CD4-positive, alpha-beta memory T cell (primary cell): ENCODE data around the gene PER3. TPM values are rescaled to one million over a fixed set of nuclear protein-coding genes. Genes with fewer than 3 reads are reported as not detected.

Source experiments
- CTCF ChIA-PET: fragments of 350-600 bp; sonication (Branson Sonifier 250); formaldehyde crosslinking; loops from one replicate; lab custom pipeline; 2021; ENCODE audit warnings: inconsistent platforms; ENCODE audit not compliant: partially characterized antibody; lab: Charles Lee
- POLR2A ChIA-PET: fragments of 350-600 bp; sonication (Branson Sonifier 250); formaldehyde crosslinking; loops from one replicate; lab custom pipeline; 2021; ENCODE audit not compliant: partially characterized antibody; lab: Charles Lee
- DNase-seq, 5 donors: peaks; one replicate each; pipeline versions ENCODE4 v3.0.0 to v3.0.0-alpha.2; 2020 to 2022; ENCODE audit warnings: mixed read lengths in 1 of 5
- H3K27ac ChIP-seq: one replicate; pipeline ENCODE4 v1.7.0; 2013; ENCODE audit warnings: low read depth, low read length
- H3K27me3 ChIP-seq: 2 replicates; pipeline ENCODE4 v1.7.0; 2013; ENCODE audit warnings: mild to moderate bottlenecking, low read length, moderate library complexity; ENCODE audit not compliant: insufficient read depth
- H3K36me3 ChIP-seq: 2 replicates; pipeline ENCODE4 v1.7.0; 2013; ENCODE audit warnings: mild to moderate bottlenecking, low read length, moderate library complexity; ENCODE audit not compliant: insufficient read depth
- H3K4me1 ChIP-seq: 2 replicates; pipeline ENCODE4 v1.7.0; 2013; ENCODE audit warnings: mild to moderate bottlenecking, low read length, moderate library complexity; ENCODE audit not compliant: insufficient read depth
- H3K4me3 ChIP-seq, 2 donors: one replicate each; pipeline ENCODE4 v1.7.0; 2013; ENCODE audit warnings: low read length in 2 of 2, mild to moderate bottlenecking in 1 of 2
- H3K9me3 ChIP-seq, 2 donors: one replicate each; pipeline ENCODE4 v1.7.0; 2013; ENCODE audit warnings: low read length in 2 of 2, control low read depth in 1 of 2; ENCODE audit not compliant: control insufficient read depth in 1 of 2
- H3K27ac Mint-ChIP-seq, 7 donors: one replicate each; pipeline ENCODE4 v1.8.0; 2020 to 2021; ENCODE audit warnings: mixed read lengths in 7 of 7, mild to moderate bottlenecking in 6 of 7, inconsistent platforms in 3 of 7, moderate library complexity in 3 of 7
- H3K27me3 Mint-ChIP-seq, 2 donors: one replicate each; pipeline ENCODE4 v1.8.0; 2020 to 2021; ENCODE audit warnings: mixed read lengths in 2 of 2
- H3K36me3 Mint-ChIP-seq, 2 donors: one replicate each; pipeline ENCODE4 v1.8.0; 2020 to 2021; ENCODE audit warnings: mixed read lengths in 2 of 2, inconsistent platforms in 1 of 2, mild to moderate bottlenecking in 1 of 2
- H3K4me1 Mint-ChIP-seq, 4 donors: one replicate each; pipeline ENCODE4 v1.8.0; 2020 to 2021; ENCODE audit warnings: mixed read lengths in 4 of 4, mild to moderate bottlenecking in 1 of 4
- H3K4me3 Mint-ChIP-seq, 8 donors: one replicate each; pipeline ENCODE4 v1.8.0; 2020 to 2021; ENCODE audit warnings: mixed read lengths in 8 of 8, mild to moderate bottlenecking in 7 of 8, moderate library complexity in 6 of 8, inconsistent platforms in 3 of 8
- H3K9me3 Mint-ChIP-seq, 8 donors: one replicate each; pipeline ENCODE4 v1.8.0; 2020 to 2021; ENCODE audit warnings: mixed read lengths in 8 of 8, mild to moderate bottlenecking in 5 of 8, inconsistent platforms in 3 of 8, moderate library complexity in 1 of 8
- intact Hi-C: fragments of 100-400 bp; cut with micrococcal nuclease; formaldehyde crosslinking; loops from one replicate; pipeline ENCODE4 v1.15.1; 2023
- polyA plus RNA-seq, 2 donors: library from polyadenylated mRNA; unstranded; fragments of 300-500 nt; fragmentation: Illumina TruSeq; gene quantifications; one replicate each; pipeline ENCODE4 v1.2.3, GENCODE V29; 2021
- total RNA-seq, 2 experiments: library from RNA; stranded (reverse); gene quantifications; one replicate each; pipeline ENCODE4 v1.2.3, GENCODE V29; 2021

The PER3 gene
- total and polyA plus RNA-seq, 4 experiments from 2014 or later: 3.5 to 7.9 (median 6.1) TPM

DNA sequence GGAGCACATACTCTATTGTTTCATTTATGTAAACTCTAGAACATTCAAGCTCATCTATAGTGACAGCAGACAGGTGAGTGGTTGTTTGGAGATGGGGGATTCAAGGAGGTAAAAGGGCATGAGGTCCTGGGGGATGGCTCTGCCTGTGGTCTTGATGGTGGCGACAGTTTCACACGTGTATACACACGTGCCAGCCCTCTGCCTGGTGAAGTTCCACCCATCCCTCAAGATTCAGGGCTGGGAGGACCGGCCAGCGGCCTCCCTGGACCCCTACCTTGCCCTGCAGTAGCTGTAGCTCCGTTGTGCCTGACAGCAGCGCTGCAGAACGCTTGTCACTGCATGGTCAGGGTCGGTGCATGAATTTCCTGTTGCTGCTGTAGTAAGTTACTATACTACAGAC, 107.7 kb downstream of the PER3 start:
- no peak overlapping the region for H3K27ac Mint-ChIP-seq
- POLR2A ChIA-PET: no interaction called here
- Histone ChIP-seq H3K27ac (no peak overlapping the region), H3K36me3 (no peaks in the 10 kb centered on the region), H3K4me3 (no peak overlapping the region), H3K27me3 (no peaks in the 10 kb centered on the region), H3K4me1 (no peaks in the 10 kb centered on the region), H3K9me3 (no peaks in the 10 kb centered on the region)
- H3K9me3 Mint-ChIP-seq: peaks cover 0 to 2% (median 0%) of the 10 kb centered on the region in 8 donors
- intact Hi-C loops: no loop called here
- peaks cover 12 to 14% of the 10 kb centered on the region in 2 donors for H3K27me3 Mint-ChIP-seq
- no peaks in the 10 kb centered on the region for H3K4me1 Mint-ChIP-seq
- H3K4me3 Mint-ChIP-seq: no peak overlapping the region
- no peak for DNase-seq
- no peaks in the 10 kb centered on the region for H3K36me3 Mint-ChIP-seq
- CTCF ChIA-PET: interaction anchor here (1.5 kb wide), 1 partner anchor 9 kb away, joined by 3 read pairs; no protein-coding TSS in a partner anchor

- H3K27ac ChIP-seq: no peak overlapping the region
- Mint-ChIP-seq H3K27ac (no peak overlapping the region), H3K27me3 (peaks cover 2 to 8% of the 10 kb centered on the region in 2 donors), H3K9me3 (peaks cover 0 to 2% (median 0%) of the 10 kb centered on the region in 8 donors), H3K4me3 (no peak overlapping the region), H3K4me1 (no peaks in the 10 kb centered on the region), H3K36me3 (no peaks in the 10 kb centered on the region)
- no peaks in the 10 kb centered on the region for H3K9me3 ChIP-seq
- H3K27me3 ChIP-seq: no peaks in the 10 kb centered on the region
- no peak for DNase-seq
- no peaks in the 10 kb centered on the region for H3K36me3 ChIP-seq
- no peak overlapping the region for H3K4me3 ChIP-seq
- POLR2A ChIA-PET: no interaction called here
- intact Hi-C loops: no loop called here
- H3K4me1 ChIP-seq: no peaks in the 10 kb centered on the region
- CTCF ChIA-PET: interaction anchor here (1.6 kb wide), 1 partner anchor 10 kb away, joined by 3 read pairs; no protein-coding TSS in a partner anchor
These were observed 109.6 kb downstream of the PER3 start for GRCh38 chr1:7893529-7894180.

Other genes starting within 250 kb of the PER3 start
- 10 to 100 TPM; 53.3 to 67.0 TPM for gene VAMP3, start 13.0 kb upstream of the PER3 start, total RNA-seq
- 10 to 100 TPM; 45.6 to 50.5 TPM for gene VAMP3, start 13.0 kb upstream of the PER3 start, polyA plus RNA-seq
- under 1 TPM in 1 of 2 experiments, not detected in 1; 0.61 TPM for gene UTS2, start 68.8 kb downstream of the PER3 start, total RNA-seq
- gene UTS2, start 68.8 kb downstream of the PER3 start, polyA plus RNA-seq: 1 to 10 TPM in 1 of 2 donors, under 1 TPM in 1; 0.33 to 1.1 TPM
- under 1 TPM; 0.15 to 0.53 TPM for gene TNFRSF9, start 156.5 kb downstream of the PER3 start, total RNA-seq
- gene TNFRSF9, start 156.5 kb downstream of the PER3 start, polyA plus RNA-seq: under 1 TPM in 1 of 2 donors, not detected in 1; 0.56 TPM
- 100 to 1,000 TPM; 112 to 122 TPM for gene PARK7, start 177.4 kb downstream of the PER3 start, total RNA-seq
- gene PARK7, start 177.4 kb downstream of the PER3 start, polyA plus RNA-seq: 100 to 1,000 TPM; 342 to 381 TPM
- 1 to 10 TPM; 1.0 TPM for gene ERRFI1, start 242.0 kb downstream of the PER3 start, total RNA-seq
- gene ERRFI1, start 242.0 kb downstream of the PER3 start, polyA plus RNA-seq: under 1 TPM; 0.18 to 0.73 TPM